GM12801 (cell line): Measurements from ENCODE around the gene NOL12.

ENCODE experiments used
- TF ChIP-seq, protein P1 (sequence below): IDR thresholded peaks from one replicate; pipeline ENCODE4 v1.5.1; 2011; ENCODE audit warnings: control low read depth; ENCODE audit not compliant: insufficient read length; ENCODE audit errors: extremely low read depth

NOL12 gene

DNA sequence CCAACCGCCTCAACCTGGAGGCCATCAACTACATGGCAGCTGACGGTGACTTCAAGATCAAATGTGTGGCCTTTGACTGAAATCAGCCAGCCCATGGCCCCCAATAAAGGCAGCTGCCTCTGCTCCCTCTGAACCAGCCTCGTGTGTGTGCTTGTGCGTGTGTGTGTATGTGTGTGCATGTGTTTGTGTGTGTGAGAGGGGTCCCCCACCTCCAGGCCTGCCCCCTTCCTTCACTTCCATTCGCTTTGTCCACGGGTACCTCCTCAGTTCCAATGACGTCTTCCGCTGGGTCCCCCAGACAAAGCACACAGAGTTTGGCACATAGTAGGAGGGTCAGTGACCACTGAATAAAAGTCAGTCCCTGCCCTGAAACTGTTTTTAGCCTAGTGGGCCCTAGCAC is 6.5 kb upstream of the NOL12 start:
- TF ChIP-seq, protein P1, sequence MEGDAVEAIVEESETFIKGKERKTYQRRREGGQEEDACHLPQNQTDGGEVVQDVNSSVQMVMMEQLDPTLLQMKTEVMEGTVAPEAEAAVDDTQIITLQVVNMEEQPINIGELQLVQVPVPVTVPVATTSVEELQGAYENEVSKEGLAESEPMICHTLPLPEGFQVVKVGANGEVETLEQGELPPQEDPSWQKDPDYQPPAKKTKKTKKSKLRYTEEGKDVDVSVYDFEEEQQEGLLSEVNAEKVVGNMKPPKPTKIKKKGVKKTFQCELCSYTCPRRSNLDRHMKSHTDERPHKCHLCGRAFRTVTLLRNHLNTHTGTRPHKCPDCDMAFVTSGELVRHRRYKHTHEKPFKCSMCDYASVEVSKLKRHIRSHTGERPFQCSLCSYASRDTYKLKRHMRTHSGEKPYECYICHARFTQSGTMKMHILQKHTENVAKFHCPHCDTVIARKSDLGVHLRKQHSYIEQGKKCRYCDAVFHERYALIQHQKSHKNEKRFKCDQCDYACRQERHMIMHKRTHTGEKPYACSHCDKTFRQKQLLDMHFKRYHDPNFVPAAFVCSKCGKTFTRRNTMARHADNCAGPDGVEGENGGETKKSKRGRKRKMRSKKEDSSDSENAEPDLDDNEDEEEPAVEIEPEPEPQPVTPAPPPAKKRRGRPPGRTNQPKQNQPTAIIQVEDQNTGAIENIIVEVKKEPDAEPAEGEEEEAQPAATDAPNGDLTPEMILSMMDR, result no peak

DNA sequence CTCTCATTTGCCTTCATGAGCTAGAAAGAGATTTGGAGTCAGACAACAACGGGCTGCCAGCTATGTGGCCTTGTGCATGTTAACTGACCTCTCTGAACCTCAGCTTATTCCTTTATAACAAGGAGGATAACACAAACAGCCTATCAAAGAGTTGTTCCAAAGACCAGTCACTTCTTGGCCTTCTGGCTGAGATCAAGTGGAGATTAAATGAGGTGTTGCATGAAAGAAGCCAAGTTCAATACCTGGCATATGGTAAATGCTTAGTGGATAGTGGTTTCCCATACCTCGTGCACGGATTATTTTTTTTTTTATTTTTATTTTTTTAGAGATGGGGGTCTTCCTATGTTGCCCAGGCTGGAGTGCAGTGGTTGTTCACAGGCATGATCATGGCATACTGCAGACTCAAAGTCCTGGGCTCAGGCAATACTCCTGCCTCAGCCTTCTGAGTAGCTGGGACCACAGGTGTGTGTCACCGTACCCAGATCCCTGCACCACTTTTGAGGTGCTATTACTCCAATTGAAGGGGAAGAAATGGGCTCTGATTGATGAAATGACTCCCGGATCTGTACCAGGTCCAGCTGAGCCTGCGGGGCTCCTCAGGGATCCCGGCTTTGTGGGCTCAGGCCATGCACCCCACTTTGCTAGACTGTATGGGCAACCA is 5.8 kb upstream of the NOL12 start:
- TF ChIP-seq, protein P1, result no peak

DNA sequence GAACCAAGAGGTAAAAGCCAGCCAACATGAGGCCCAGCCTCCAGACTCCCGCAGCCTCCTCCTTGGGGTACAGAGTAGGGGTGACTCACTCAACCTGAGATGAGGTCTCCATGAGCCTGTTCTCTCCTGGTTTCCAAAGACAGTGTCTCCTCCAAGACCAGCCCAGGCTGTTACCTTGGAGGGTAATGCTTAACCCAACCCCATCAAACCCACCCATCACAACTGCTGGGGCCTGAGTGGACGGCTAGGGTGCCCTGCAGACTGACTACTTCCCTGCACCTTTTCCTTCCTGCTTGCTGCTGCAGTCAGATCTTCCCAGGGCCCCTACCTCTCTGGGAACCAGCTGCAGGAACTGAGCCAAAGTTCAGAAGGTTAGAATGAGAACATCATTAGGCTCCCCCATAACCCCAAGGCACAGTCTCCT is 5.1 kb upstream of the NOL12 start:
- TF ChIP-seq, protein P1, result no peak

DNA sequence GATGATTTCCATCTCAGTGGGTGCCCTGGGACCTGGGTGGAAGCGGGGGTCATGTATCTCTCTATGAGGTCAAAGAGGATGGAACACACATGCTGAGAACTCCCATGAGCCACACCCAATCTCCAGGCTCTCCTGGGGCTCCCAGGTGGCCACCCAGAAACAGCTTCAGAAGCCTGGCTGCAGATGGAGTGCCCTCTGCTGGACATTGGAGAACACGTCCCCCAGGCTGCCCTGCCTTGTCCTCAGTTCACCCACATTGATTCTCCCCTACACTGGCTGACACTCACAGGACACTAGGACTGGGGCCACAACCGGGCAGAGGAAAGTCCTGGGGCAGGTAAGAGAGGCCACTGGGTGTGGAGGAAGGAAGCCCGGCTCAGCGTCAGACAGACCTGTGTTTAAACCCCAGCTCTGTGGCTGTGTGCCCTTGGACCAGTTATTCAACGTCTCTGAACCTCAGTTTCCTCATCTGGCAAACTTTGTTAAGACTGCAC is 4.5 kb upstream of the NOL12 start:
- TF ChIP-seq, protein P1, result peak; percentile 41

DNA sequence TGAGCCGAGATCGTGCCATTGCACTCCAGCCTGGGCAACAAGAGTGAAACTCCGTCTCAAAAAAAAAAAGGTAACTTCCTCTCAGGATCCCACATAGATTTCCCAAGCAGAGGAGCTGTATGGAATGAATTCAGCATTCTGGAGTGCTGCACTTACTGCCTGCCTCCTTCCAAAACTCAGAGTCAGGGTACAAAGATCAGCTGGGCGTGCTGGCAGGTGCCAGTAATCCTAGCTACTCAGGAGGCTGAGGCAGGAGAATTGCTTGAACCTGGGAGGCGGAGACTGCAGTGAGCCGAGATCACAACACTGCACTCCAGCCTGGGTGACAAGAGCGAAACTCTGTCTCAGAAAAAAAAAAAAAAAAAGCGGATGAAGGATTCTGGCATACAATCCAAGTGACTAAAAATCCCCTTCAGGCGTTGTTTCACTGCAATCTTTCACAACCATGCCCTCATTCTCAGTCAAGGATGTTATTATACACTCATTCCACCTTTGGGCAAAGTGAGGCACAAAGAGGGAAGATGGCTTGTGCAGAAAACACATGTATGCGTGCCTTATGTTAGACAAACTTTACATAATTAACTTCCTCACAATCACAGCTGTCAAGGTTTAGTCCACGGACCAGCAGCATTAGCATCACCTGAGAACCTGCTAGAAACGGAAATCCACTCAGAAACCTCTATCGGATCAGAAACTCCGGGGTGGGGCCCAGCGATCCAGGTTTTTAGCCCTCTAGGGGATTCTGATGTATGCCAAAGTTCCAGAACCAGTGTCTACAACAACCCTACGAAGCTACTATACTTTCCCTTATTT is 1.1 kb upstream of the NOL12 start:
- TF ChIP-seq, protein P1, result no peak

DNA sequence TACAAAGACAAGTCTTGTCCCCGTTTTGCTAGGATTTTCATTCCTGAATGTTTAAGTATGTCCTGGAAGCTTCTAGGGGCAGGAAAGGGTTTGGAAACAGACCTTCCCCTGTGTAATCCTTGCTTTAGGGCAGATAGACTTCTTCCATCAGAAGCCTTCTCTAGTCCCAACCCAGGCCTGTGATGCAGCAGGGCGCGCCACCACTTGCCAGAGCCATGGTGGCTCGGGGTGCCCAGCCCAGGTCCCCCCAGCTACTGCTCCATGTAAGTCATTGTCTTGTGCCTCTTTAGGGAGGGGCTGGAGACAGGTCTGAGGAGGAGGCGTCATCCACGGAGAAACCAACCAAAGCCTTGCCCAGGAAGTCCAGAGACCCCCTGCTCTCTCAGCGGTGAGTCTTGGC is 4.3 kb downstream of the NOL12 start:
- TF ChIP-seq, protein P1, result no peak

DNA sequence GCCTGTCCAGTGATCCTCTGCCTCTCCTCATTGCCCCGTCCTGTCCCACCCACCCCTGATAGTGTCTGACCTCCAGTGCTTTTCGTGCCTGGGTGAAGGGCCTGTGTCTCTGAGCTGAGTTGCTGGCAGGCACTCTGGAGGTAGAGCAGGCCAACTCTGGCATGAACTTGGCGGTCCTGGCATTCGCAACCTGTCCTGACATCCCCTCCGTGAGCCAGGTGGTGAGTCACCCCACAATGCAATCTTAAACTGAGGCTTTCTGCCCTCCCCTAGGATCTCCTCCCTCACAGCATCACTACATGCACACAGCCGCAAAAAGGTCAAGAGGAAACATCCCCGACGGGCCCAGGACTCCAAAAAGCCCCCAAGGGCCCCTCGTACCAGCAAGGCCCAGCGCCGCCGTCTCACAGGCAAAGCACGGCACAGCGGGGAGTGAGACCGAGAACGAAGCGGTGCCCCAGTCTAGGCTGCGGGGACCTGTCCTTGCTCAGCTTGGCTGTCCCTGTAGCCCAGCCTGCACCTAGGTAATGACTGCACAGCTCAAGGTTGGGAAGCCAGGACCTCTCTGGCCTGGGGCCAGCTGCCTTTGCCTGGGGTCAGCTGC is 4.9 kb downstream of the NOL12 start:
- TF ChIP-seq, protein P1, result no peak
